HG03432 (cell line): ENCODE results near the gene EPHA3.

ENCODE experiments used
- ATAC-seq: cut with Tn5 transposase; IDR thresholded peaks from one replicate; pipeline ENCODE4 v1.9.1; 2021; ENCODE audit warnings: mild to moderate bottlenecking, moderate library complexity; ENCODE audit not compliant: unreplicated experiment

The EPHA3 gene

GRCh38 chr3:89527736-89528305, 420.4 kb downstream of the EPHA3 start:
- ATAC-seq = no peak
